K562 (cell line): Measurements from ENCODE around the gene WASHC2C.
"Not testable (repeated sequence)": the region's sequence is repeated elsewhere in the genome, so short reads cannot be mapped to it uniquely, and the experiment has no call there.

Experiments
- POLR2A ChIP-seq: fragments of 450-650 bp; conservative IDR thresholded peaks from 2 replicates; pipeline ENCODE4 v1.6.1; 2016
- ZNF143 ChIP-seq: sonication (generic); formaldehyde crosslinking; IDR thresholded peaks from 2 replicates; pipeline ENCODE4 v1.9.0; 2022; ENCODE audit warnings: mild to moderate bottlenecking, missing genetic modification reagents

DNA sequence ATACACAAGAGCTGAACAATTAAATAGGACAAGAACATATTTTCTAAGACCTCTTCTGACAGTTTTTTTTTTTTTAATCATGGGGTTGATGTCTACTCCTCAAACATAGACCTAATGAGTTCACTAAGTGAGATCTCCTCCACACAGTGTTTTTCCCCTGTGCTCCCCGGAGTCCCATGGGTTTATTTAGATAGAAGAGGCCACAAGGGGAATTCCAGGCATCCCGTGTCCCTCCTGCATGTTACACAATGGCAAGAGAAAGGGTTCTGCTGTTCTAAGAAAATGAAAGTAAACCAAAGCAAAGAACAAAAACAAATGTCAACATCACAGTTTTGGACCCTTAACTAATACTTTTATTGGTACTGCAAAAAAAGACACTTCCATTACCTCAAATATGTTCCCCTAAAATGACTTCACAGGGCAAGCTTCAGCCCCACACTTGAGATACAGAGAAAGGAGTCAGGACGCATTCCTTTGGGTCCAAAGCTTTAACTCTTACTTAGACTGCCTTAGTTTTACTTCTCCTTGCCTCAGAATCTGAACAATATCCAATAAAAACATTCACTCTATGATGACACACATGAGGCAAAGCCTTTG, 16.8 kb upstream of the WASHC2C start:
- not testable (repeated sequence) for TF ChIP-seq POLR2A; ZNF143 (CRISPR knock-in tag)
